GM12801 (cell line): ENCODE data around the gene TMEM175.

Source experiments
- TF ChIP-seq, protein P1 (sequence below): IDR thresholded peaks from one replicate; pipeline ENCODE4 v1.5.1; 2011; ENCODE audit warnings: control low read depth; ENCODE audit not compliant: insufficient read length; ENCODE audit errors: extremely low read depth

Gene TMEM175

DNA sequence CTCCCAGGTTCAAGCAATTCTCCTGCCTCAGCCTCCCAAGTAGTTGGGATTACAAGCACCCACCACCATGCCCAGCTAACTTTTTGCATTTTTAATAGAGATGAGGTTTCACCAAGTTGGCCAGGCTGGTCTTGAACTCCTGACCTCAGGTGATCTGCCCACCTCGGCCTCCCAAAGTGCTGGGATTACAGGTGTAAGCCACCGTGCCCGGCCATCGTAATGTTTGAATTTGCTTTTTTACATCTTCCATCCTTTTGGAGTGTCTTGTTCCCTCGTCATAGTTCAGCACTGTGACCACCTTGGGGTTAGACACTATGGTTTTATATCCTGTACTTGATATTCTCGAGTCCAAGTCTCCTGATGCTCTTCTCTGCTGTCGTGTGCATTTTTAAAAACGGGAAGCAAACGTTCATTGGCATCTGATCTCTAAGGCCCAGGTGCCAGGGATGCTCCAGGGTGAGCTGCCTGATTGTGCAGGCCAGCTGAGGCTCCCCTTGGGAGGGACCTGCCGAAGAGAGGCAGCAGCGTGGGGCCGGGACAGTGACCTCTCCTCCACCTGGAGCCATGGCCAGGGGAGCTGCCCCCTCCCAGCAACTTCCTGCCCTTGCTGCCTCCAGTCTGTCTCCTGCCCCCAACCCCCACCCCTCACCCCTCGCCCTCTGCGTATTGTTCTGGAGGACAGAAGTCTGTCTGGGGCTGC lies 24.4 kb downstream of the TMEM175 start:
- TF ChIP-seq, protein P1, sequence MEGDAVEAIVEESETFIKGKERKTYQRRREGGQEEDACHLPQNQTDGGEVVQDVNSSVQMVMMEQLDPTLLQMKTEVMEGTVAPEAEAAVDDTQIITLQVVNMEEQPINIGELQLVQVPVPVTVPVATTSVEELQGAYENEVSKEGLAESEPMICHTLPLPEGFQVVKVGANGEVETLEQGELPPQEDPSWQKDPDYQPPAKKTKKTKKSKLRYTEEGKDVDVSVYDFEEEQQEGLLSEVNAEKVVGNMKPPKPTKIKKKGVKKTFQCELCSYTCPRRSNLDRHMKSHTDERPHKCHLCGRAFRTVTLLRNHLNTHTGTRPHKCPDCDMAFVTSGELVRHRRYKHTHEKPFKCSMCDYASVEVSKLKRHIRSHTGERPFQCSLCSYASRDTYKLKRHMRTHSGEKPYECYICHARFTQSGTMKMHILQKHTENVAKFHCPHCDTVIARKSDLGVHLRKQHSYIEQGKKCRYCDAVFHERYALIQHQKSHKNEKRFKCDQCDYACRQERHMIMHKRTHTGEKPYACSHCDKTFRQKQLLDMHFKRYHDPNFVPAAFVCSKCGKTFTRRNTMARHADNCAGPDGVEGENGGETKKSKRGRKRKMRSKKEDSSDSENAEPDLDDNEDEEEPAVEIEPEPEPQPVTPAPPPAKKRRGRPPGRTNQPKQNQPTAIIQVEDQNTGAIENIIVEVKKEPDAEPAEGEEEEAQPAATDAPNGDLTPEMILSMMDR: no peak

GRCh38 chr4:957231-957580 lies 24.9 kb downstream of the TMEM175 start:
- TF ChIP-seq, protein P1: no peak

DNA sequence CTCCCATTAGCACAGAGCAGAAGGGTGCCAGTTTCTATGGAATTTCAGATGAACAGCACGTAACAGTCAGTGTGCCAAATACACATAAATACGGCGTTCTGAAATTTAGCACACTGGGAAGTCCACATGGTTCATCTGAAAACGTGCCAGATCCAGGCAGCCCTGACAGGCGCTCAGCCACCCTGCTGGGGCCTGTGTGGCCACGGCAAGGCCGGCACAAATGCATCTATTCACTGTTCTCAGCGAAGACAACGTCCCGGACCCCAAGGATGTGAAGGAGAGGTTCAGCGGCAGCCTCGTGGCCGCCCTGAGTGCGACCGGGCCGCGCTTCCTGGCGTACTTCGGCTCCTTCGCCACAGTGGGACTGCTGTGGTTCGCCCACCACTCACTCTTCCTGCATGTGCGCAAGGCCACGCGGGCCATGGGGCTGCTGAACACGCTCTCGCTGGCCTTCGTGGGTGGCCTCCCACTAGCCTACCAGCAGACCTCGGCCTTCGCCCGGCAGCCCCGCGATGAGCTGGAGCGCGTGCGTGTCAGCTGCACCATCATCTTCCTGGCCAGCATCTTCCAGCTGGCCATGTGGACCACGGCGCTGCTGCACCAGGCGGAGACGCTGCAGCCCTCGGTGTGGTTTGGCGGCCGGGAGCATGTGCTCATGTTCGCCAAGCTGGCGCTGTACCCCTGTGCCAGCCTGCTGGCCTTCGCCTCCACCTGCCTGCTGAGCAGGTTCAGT lies 25.5 kb downstream of the TMEM175 start:
- TF ChIP-seq, protein P1: no peak

DNA sequence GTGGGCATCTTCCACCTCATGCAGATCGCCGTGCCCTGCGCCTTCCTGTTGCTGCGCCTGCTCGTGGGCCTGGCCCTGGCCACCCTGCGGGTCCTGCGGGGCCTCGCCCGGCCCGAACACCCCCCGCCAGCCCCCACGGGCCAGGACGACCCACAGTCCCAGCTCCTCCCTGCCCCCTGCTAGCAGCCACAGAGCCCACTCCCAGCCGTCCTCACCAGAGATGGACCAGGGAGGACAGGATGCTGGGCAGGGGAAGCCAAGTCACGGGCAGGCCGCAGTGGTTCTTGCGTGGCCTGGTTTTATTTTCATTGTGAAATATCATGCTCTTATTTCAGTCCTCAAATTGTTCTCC lies 26.0 kb downstream of the TMEM175 start:
- TF ChIP-seq, protein P1: no peak

- TF ChIP-seq, protein P1: no peak
Measured at GRCh38 chr4:958696-959337, 26.6 kb downstream of the TMEM175 start.

GRCh38 chr4:959338-960139 lies 27.3 kb downstream of the TMEM175 start:
- TF ChIP-seq, protein P1: no peak

GRCh38 chr4:960140-960635 lies 27.9 kb downstream of the TMEM175 start:
- TF ChIP-seq, protein P1: no peak
